Fibroblast of skin of back (primary cell): ENCODE results near the gene FYB1.
A peak's percentile ranks its signal among the peaks of the same experiment; 100 is the strongest.
"Not testable (repeated sequence)": the region's sequence is repeated elsewhere in the genome, so short reads cannot be mapped to it uniquely, and the experiment has no call there.

Experiments used
- DNase-seq: peaks from one replicate; pipeline ENCODE4 v3.0.0-alpha.2; 2013

FYB1 gene

DNA sequence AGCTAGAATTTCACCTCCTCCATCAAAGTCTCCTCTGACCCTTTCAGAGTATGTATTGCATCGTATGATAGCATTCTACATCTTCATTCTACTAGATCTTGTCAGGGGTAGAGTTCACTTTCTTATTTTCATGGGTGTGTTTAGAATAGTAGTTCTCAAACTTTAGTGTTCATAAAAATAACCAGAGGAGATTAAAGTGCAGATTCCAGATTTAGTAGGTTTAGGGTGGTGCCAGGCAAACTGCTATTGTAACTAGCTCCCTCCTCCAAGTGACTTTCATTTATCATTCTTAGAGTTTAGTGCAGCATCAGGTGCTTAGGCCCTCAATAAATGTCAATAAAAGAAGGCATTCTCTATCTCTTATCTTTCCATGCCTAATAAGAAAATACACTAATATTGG lies 7.2 kb upstream of the FYB1 start:
- no peak for DNase-seq

DNA sequence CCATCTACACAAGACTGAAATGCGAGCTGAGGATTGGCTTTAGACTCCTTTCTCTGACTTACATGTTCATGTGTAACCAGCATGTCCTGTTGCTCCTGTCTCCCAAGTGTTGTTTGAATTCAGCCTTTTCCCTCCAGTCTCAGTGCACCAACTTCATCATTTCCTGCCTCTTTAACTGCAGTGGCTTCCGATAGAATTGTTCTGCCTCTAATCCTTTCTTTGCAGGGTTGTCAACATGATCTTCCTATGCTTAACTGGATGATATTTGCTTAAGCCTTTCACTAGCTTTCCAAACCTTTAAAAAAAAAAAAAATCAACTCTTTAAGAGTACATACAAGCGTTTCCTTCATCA lies 6.7 kb upstream of the FYB1 start:
- no peak for DNase-seq

DNA sequence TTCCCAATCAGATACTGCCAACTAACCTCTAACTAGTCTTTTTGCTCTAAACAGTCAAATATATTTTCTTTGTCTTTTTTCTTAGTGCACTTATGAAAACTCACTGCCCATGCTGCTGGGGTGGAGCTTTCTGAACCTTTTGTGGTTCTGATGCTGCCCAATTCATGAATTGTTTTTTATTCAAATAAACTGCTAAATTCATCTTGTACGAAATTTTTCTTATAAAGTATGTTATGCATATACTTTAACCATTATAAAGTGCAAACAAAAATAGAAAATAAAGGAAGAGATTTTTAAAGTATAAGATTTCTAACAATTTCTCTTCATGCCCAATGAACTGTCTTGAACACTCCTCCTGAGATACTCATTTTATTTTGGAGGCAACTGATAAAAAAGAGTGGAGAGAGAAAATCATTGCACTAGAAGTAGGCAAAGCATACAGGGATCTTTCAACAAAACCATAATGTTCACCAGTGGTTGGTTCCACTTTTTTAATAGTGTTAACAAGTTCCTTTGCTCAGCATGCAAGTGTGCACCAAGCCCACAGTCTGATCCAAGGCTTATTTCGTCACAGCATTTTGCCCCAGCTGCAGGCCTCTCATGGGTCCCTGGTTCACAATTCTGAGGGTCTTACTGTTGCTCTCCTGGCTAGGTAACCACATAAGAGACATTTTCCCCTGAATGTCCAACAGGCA lies 6.2 kb upstream of the FYB1 start:
- no peak for DNase-seq

DNA sequence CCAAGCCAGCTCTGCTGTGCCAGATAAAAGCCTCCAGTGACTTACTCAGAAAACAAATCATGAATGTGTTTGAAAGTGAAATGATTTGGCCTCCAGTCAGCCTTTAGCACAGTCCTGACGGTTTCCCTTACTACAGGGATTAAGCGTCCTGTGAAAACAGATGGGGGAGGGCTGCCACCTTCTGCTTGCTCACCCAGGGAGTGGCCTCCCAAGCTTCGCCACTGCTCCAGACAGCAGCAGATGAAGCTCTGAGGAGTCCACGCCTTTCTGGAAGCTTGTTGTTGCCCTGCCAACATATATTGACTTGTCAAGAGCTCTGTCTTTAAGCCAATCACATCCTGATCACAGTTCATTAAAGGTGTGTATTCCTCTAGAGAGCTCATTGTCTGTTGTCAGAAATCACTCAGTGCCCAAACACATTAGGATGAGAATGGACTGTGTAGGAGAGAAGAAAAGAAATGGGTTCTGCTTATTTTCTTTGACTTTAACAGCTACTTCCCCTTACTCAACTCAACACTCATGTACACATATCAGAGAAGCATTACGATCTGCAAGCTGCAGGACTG lies 4.9 kb upstream of the FYB1 start:
- peak; percentile 40 for DNase-seq

DNA sequence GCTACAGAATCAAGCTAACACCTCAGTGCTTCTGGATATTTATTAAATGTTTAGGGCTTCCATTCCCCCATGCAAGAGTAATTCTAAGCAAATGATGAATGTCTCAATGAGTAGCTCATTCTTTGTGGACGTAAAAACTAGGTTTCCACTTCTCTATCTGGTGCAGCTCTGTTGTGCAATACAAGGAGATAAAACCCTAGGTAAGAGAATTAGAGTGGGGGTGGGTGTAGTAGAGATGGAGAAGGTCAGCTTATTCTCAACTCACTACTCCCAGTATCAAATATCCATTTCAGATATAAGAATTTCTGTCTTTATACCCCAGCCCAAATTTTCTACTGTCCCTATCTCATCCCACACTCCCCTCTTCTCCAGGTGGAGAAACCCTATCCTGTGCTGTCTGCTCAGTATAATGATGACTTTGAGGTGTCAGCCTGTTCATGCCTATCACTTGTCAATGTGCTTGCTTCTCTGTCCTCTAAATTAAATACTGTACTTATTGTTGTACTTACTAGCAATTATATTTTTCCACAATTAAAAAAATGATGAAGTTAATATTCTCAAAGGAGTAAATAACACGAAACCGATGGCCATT lies 4.3 kb upstream of the FYB1 start:
- DNase-seq: no peak

DNA sequence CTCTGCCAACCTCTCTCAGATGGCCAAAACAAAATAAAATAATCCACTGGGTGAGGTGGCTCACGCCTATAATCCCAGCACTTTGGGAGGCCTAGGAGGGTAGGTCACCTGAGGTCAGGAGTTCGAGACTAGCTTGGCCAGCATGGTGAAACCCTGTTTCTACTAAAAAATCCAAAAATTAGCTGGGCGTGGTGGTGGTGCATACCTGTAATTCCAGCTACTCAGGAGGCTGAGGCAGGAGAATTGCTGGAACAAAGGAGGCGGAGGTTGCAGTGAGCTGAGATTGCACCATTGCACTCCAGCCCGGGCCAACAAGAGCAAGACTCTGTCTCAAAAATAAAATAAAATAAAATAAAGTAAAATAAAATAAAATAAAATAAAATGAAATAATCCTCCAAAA lies 2.3 kb upstream of the FYB1 start:
- DNase-seq: not testable (repeated sequence)

DNA sequence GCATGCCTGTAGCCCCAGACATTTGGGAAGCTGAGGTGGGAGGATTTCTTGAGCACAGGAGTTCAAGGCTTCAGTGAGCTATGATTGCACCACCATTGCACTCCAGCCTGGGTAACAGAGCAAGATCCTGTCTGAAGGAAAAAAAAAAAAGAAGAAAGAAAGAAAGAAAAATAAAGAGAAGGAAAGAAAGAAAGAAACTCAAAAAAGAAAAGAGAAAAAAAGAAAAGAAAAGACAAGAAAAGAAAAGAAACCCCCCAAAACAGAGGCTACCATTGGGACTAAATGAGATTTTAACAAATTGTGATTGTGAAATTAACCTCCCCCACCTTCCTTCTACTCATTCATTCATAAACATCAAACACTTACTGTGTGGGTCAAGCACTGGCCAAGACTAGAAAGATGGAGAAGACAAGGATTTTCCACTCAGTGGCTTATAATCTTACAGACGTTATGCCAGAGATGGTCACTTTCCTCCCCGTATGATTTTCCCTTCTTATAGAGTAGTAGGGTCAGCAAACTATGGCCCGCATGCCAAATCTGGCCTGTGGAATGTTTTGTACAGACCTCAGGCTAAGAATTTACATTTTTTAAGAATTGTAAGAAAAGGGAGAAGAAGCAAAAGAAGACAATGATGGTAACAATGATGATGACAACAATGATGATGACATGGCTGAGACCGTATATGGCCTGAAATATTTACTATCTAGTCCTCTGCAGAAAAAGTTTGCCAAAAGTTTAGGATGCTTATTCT lies 1.1 kb upstream of the FYB1 start:
- no peak for DNase-seq

DNA sequence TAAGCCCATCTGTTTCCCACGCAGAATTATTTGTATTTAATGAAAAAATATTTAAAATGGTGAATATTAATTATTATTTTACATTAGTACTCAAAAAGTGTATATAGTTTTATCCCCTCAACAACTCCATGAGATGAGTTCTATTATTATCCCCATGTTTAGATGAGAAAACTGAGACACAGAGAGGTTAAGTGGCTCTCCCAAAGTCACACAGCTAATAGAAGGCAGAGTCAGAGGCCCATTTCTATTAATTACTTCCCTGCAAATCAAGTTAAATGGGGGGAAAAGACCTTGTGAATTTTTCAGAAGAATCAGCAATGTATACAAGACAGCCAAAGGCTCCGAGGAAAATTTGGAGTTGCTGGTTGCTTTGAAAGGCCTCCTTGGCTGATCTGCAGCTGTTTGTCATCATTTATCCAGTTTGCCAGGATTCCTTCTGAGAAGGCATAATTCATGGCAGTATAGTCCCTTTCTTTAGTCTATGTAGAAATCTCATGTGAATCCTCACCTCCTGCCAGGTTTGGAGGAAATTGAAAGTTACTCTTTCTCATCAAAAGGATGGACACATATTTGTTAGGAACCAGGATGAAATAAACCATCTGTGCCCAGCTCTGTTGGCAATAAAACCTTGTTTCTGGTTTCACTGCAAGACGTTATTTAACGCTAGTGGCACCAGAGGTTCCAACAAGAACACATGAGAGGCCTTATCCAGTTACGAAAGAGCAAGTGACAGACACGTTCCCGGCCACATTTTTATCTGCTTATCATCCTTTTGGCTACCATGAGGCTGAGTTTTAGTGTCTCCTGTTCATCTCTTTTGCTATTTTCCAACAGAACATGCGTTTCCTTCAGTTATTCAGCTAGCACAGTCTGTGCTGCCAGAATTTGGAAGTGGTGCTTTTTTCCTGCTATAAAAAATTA lies 621 bp downstream of the FYB1 start:
- no peak for DNase-seq

DNA sequence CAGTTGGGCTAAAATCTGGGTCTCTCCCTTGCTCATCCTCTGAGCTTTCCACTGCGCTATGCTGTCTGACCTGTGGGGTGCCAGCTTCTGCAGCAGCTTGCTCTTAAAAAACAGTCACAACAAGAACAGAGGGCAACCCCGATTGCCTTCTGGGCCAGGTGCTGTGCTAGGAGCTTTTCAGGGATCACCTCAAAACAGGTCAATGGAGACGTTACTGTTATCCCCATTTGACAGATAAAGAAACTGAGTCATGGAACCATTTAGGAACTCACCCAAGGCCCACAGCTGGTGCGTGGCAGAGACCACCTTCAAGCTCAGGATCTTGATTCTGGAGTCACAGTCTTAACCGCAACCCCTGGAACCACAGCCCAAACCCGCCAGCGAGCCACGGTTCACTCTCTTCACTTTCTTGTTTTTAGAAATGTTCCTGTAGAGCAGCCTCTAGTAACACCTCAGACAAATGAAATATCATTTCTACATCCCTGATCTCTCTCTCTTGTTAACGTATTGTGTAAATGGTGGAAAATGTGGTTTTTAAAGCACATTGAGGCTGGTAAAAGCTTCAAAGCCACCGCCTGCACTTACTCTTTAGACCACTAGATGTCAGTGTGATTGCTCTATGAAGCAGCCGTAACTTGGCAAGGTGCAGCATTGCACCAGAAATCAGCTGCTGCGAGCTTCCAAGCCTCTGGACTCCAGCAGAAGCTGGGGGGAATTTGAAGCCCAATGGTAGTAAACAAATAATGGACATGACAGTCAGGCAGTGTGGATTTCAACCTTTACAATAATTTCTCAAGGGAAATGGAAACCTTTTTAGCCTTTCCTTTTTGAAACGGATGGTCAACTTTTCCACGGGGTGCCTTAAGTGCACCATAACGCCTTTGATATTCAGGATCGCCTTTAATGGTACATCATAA lies 1.7 kb downstream of the FYB1 start:
- peak; percentile 70 for DNase-seq

DNA sequence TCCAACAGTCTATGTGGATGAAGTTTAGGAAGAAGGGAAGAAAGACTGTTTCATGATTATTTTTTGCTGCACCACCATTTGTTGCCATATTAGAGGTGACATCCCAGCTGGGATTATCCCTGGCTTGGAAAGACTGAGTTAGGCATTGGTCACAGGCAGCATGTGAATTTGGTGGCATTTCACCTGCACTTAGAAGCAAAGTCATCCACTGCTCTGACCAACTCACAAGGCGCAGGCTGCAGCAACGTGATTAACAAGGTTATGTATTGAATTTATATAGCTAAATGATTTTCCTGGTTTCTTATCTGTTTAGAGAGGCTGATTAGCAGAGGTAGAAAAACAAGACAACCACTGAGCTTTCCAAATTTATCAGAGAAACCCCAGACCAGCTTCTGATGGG lies 2.7 kb downstream of the FYB1 start:
- DNase-seq: no peak

DNA sequence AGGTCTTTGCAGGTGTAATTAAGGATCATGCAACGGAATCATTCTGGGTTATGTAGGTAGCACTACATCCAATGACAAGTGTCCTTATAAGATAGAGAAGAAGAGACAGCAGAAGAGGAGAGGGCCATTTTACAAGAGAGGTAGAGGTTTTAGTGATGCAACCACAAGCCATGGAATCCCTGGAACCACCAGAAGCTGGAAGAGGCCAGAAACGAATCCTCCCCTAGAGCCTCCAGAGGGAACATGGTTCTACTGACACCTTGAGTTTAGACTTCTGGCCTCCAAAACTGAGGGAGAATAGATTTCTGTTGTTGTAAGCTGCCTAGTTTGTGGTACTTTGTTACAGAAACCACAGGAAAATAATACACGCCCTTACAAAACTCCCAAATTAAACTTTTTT lies 3.5 kb downstream of the FYB1 start:
- no peak for DNase-seq

DNA sequence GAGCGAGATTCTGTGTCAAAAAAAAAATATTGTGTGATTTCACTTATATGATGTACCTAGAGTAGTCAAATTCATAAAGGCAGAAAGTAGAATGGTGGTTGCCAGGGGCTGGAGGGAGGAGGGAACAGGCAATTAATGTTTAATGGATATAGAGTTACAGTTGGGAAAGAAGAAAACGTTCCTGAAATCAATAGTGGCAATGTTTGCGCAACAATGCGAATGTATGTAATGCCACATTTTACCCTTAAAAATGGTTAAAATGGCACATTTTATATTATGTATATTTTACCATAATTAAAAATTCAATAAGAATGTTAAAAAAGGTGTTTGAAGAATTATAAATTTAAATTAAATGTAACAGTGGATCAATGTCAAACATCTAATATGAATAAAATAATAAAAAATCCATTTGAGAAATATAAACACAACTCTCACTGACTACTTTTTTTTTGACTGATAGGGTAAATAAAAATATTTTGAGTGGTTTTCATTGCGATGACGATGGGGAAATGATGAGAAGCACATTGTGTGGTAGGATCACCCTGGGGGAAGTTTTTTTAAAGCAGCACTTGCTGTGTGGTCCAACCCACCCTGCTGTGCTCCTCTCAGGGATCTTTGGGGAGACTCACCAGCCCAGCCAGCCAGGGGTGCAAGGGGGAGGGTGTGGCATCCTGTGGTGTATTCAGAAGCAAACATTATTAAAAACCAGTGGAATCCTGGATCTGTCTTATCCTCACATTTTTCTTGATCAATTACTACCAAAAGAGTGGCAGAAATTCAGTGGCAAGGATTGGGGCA lies 4.3 kb downstream of the FYB1 start:
- DNase-seq: no peak

DNA sequence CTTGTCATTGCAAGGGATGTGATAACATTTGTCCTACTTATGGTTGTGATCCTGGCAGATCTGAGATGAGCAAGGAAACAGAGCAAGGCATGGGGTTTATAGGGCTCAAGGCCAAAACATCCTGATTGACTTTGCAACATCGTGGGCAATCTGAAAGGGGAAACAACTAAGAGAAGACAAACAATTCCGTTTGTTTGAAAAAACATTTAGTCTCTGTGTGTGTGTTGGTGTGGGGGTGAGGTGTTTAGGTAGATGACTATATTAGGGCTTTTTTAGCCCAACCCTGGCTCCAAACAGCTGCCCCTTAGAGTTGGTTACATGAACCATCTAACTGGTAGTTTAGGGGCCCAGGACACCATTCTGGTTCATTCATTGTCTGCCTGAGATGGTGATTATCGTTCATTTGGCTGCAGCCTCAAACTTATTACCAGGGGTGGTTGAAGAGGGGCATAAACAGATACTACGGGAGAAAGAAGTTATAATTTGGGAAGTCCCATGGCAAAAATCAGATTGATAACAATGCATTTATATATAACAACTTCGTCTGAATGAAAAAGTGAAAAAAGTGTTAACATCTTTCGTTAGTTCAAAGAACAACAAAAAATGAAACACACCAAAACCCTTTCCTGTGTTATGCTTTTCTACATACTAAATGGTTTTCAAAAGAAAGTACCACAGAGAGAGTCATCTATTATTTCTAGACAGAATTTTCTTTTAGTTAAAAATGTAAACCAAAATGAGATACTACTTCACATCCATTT lies 5.7 kb downstream of the FYB1 start:
- no peak for DNase-seq

DNA sequence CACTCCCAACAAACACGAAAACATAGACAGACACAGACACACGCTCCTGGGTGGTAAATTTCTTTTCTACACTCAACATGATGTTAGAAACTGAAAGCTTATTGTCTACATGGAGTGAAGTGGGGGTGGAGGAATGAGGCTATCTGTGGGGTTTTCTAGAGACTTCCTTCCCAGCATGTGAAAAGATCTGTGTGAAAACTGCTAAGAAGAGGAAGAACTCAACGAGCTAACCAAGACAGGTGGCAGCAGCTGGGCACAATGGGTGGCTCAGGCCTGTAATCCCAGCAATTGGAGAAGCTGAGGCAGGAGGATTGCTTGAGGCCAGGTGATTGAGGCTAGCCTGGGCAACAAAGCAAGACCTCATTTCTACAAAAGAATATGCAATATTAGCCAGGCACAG lies 7.6 kb downstream of the FYB1 start:
- no peak for DNase-seq

DNA sequence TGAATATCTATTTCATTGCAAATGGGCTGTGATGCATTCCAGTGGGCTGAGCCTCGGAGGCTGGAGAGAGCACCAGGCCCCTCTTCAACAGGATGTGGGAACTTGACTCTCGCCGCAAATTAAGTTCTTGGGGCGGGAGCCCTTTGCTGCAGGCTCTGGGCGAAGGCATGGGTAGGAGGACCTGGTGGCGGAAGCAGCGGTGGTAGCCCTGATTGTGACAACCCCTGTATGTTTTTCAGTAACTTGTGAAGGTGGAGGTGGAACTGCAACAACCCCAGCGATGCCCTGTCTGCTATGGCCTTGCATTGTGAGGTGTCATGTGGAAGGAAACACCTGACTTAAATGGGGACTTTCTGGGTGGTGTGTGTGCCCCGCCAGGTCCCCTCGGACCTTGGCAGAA lies 9.4 kb downstream of the FYB1 start:
- no peak for DNase-seq

DNA sequence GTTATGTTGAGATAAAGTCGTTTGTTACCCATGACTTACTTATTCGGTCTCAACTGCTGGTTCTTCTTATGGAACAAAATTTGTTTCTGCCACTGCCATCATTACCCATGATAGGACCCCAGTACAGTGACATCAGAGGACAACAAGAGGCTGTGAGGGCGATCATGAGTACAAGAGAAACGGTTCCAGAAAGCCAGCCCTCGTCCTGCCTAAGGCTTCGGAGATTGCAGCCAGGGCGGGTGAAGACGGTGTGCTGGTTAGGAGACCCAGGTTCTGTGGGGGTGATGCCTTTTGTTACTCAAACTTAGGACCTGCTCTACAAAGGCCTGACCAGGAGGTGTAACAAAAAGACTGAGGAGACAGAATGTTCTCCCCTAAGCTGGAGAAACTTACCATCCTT lies 10.9 kb downstream of the FYB1 start:
- DNase-seq: no peak

DNA sequence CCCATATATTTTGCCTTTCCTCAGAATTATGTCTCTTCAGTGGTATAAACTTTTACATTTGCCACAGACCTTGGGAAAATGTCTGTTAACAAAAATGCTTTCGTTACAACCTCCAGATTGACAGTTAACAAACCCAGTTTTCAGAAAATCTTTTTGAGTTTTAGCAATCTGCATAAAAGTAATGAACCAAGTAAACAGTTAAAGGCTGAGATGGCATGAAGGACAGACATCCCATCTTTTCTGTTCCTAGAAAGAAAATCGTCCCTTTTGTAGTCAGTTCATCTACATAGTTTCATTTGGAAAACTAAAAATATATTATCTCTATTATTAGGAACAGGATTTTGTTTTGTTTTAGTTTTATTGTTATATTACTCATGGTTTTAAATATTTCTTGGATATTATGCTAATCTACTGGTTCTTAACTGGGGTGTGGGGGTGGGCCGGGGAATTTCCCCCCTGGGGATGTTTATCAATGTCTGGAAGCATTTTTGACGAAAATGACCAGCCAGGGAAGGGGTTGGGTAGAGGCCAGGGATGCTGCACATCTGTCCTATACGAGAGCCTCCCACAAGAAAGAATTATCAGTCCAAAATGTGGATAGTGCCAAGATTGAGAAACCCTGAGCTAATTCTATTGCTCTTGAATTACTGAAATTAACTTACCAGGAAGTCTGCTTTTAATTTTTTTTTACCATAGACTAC lies 11.9 kb downstream of the FYB1 start:
- DNase-seq: no peak

DNA sequence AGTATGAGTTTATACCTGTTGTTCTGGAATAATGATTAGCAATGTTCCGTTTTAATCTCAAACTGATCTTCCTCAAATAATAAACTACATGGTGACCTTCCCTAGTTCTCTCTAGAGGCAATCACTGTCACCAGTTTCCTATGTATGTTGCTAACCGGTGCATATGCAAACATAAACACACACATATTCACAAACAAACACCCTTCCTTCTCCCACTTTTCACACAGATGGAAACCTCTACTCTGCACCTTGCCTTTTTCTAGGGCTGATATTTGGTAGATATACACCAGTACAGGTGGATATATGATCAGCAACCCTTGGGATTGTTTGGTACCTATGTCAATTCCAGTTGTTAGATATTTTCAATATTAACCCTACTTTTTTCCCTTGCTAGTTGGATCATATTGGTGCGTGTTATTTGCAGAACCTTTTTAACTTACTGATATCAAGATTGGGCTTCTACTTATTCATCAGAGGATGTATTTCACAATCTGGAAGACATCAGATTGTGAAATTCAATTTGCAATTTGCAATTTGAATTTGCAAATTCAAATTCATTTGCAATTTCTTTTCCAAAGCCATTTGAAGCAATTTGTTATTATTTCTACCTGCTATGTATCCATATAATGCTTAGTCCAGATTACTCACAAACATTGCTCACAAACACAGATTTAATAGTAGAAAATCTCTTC lies 12.6 kb downstream of the FYB1 start:
- DNase-seq: no peak

DNA sequence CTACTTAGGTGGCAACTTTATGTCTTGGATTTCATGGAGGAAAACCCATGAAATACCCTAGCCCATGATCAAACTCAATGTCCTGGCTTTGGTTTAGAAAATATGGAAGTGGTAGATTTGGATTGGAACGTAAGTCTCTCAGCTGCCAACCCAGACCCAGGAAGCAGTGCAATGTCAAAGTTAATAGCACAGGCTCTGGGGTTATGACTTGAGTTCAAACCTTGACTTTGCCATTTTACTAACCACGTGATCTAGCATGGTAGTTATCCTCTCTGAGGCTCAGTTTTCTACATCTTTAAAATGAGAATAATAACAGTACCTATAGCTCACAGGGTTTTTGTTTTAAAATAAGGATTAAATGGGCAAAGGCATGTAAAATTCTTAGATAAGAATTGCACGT lies 13.8 kb downstream of the FYB1 start:
- no peak for DNase-seq
